HG03025 (cell line): ENCODE data around the gene PDHB.

ENCODE experiments used
- ATAC-seq: cut with Tn5 transposase; IDR thresholded peaks from one replicate; pipeline ENCODE4 v1.9.1; 2021; ENCODE audit warnings: mild to moderate bottlenecking, moderate library complexity; ENCODE audit not compliant: unreplicated experiment, low FRiP score

PDHB gene

DNA sequence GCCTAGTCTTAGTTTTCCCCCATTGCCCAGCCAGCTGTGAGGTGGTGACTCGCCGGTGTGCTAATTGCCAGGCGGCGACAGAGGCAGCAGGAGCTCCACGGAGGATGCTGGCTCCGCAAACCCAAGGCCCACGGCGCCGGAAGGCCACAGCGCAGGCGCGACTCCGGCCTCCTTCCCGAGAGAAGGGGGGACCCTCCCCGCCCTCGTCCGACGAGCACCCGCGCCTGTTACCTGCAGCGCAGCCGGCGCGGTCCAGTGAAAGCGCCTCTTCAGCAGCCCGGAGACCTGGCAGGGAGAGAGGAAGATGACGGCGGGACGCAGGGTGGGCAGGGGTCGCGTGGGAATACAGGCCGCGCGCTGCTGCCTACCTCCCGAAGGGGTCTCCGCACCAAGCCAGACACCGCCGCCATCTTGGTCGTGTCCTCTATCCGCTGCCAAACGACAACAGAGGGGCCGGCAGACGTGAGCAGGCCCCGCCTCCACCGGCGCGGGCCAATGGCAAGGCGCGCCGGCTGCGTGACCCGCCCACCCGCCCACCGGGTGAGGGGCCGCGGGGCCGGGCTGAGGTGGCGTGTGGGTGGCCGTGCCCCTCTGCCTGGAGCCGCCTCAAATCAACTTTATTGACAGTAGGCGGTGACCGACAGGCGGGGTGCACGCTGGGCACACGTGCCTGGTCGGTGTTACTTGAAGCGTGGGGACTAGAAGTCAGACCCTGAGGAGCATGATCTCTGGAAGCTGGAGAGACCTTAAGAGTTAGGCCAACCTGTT, at the start of gene PDHB:
Gene PDHB (minus strand): TSS at position 433 of the 768 bp plus-strand sequence. CDS start 23 bp downstream, at position 410.
- ATAC-seq: peak; percentile 92

DNA sequence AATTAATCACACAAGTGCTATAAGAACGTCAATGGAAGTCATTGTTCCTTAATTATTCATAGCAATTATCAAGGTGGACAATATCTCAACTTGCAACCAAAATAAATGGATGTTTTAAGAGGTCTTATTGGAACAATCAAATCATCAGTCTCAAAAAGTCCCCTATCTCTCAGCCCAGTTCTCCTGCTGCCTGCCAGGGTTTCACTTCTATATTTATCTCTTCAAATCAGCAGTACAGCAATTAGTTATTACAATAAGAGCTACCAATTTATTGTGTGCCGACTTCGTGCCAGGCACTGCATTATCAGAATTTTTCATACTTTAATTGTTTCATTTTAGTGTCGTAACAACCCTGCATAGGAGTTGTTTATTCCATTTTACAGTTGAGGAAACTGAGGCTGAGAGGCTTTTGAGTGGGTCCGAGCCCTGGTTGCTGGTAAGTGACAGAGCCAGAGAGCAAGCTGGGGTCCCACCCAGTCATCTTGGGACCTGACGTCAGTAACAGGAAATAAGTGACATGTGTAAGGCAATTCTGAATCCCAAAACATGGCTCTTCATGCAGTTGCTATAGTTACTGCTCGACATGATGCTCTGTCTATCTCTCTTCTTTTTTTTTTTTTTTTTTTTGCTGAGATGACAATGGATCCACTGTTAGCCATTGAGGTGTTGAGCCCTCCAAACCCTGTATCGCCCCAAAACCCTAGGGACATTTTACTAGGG, 49.4 kb upstream of the PDHB start:
- no peak for ATAC-seq

DNA sequence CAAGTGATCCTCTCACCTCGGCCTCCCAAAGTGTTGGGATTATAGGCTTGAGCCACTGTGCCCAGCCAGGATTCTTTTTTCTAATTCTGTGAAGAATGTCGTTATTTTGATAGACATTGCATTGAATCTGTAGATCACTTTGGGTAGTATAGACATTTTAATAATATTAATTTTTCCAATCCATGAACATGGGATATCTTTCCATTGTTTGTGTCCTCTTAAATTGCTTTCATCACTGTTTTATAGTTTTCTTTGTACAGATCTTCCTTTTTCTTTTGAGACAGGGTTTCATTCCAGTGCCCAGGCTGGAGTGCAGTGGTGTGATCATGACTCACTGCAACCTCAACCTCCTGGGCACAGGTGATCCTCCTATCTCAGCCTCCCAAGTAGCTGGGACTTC, 46.7 kb upstream of the PDHB start:
- no peak for ATAC-seq

DNA sequence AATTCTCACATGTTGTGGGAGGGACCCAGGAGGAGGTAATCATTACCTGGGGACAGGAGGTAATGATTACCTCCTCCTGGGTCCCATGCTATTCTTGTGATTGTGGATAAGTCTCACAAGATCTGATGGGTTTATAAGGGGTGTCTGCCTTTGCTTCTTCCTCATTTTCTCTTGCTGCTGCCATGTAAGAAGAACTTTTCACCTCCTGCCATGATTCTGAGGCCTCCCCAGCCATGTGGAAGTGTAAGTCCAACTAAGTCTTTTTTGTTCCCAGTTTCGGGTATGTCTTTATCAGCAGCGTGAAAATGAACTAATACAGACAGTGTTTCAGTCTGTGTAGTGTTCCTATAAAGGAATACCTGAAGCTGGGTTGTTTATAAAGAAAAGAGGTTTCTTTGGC, 45.1 kb upstream of the PDHB start:
- ATAC-seq: no peak

DNA sequence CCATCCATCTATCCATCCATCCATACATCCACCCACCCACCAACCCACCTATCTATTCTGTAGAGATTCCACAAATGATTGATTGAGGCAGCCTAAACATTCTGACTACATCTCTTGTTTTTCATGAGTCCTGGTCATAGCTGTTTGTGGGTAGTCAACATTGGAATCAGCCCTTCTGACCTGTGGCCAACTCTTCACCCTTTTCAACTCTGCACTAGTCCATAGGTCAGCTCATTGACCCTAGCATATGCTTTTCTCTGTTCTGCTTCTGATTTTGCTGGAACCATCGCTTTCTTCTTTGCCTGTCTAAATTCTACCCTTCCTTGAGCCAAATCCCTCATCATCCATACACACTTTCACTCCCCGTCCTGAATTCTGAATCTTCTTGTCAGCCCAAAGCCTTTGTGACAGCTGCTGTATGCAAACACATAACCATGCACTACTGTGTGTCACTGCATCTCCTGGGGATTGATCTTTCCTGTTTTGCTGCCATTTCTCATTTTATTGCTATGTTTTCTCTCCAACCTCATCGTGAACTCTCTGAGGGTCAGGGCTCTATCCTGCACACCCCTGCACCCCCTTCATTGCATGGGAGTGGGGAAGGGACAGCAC, 41.4 kb upstream of the PDHB start:
- no peak for ATAC-seq

DNA sequence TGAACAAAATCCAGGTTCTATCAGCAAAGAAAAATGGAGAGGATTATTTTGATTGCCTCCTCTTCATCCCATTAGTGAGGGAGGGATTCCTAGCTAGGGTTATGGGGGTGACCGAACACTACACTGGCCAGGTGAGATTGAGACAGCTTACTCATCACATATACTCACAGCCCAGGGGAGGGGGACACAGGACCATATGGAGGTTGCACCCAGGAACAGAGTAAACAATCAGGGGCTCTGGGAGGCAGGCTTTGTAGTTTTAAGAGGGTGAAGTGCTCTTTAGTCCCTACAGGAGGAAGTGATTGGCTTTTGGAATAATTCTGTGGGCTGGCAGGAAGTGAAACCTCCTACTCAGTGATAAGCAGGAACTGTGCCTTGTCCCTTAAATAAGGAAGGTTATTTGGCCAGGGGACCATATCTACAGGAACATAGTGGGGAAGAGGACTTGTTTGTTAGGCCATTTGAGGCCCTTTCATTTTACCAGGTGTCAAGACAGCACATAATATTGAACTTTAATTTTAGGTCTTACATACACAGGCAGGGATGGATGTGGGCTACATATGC, 40.8 kb upstream of the PDHB start:
- no peak for ATAC-seq

DNA sequence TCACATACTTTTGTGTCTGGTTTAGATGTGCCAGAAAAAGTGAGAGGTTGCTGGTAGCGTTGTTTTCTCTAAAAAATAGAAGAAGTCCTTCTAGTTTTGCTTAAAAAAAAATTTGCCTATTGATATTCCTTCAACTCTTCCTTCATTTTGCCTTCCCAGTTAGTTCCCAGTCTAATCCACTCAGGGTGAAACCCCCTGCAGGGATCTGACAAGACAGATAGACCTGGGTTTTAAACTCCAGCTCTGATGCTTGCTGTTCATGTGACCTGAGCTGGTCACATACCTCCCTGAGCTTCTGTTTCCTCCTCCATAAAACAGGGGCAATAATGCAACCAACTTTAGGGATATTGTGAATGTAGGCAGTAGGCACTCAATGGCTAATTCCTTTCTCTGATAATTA, 39.6 kb upstream of the PDHB start:
- ATAC-seq: no peak

DNA sequence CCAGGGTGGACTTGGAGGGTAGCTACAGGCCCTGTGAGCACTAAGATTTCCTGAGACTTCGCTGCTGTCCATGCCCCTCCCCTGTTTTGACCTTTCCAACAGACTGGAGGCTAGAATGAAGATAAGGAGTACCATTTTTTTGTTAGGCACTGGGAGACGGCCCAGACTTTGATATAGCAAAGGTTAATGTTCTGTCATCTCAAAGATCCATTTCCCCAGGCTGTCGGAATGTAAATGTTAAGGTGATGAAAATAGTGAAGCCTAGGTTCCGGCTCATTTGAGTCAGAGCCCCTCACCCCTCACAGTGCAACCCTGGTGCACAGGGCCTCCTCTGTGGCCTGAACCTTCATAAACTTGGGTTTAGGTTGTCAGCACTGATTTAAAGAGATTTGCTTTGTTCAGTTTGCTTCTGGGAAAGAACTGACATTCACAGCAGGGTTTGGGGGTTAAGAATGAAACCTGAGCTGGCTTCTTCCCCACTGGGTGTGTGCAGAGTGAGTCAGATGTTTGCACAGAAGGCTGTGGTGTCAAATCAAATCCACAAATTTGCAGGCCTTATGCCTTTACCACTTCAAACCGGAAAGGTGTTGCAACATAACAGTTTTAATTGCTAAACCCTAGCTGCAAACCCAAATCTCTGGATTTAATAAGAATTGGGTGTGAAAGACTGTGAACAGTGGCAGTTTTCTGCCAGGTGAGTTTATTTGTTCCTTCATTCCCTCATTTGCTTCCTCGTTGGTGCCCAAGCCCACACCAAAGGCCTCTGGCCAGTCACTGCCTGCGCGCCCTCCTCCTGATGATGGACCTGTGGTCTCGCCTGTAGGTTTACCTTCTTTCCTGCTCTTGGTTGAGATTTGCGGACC, 37.6 kb upstream of the PDHB start:
- no peak for ATAC-seq

DNA sequence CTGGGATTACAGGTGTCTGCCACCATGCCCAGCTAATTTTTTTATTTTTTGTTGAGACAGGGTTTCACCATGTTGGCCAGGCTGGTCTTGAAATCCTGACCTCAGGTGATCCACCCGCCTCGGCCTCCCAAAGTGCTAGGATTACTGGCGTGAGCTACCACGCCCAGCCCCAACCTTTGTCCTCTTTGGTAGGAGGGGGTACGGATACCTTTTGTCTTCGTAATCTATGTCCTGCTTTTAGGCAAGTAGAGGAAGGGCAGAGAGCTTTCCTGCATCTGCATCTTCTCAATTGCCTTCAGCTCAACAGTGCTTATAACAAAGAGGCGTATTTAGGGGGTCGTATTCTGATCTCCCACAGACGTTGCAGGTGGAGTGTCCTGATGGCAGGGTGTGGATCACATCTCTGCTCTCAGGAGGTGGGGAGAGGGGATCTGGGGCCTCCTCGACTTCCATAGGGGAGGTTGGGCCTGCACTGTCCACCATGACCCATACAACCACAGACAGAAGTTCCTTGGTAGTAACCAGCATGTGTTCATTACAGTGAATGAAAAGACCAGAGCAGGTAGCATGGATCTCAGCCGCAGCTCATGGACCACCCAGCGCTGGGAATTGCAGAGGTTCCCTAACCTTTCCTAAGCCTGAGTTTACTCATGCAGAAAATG, 36.9 kb upstream of the PDHB start:
- ATAC-seq: no peak

DNA sequence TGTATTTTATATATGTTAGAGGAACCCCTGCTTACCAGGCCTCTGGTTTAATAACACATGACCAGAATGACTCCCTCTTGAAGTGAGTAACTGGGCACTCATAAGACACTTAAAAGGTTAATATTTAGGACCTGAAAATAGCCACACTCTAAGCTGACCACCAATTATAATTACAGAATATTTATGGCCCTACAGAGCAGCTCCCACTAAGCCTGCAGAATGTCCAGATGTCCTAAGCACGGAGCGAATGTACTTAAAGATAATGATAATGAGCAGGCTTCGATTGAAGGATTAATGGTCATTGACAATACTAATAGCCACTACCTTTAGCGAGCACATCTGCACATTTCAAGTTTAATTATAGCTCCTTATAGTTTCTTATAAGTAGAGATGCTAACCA, 35.5 kb upstream of the PDHB start:
- no peak for ATAC-seq

DNA sequence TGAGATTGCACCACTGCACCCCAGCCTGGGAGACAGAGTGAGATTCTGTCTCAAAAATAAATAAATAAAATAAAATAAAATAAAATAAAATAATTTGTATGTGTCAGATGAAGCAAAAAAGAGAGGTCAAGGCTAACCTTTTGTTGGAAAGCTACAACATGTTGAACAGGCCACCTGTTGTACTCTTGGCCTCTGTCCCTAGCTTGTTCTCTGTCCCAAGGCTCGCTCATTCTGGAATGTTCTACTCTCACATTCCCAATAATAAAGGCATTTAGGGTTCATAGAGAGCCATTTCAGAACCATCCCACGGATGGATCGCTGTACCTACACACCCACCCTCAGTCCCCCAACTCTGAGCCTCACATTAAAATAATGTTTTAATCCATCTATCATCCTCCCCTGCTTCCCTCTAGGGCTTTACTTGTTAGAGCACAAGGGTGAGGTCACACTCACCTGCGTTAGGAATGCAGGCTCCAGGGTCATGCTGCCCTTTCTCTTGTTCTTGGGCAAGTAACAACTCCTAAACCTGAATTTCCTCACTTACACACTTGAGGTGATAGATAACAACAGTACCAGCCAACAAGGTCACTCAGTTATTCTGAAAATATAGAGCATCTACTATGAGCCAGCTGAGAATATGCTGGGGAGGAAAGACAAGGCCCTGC, 33.4 kb upstream of the PDHB start:
- ATAC-seq: no peak

DNA sequence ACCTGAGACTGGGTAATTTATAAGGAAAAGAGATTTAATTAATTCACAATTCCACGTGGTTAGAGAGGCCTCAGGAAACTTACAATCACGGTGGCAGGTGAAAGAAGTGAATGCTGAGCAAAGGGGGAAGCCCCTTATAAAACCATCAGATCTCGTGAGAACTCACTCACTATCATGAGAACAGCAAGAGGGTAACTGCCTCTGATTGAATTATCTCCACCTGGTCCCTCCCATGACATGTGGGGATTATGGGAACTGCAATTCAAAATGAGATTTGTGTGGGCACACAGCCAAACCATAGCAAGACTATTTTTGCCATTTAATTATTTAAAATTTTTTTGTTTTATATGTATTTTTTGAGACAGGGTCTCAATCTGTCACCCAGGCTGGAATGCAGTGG, 31.2 kb upstream of the PDHB start:
- ATAC-seq: no peak

DNA sequence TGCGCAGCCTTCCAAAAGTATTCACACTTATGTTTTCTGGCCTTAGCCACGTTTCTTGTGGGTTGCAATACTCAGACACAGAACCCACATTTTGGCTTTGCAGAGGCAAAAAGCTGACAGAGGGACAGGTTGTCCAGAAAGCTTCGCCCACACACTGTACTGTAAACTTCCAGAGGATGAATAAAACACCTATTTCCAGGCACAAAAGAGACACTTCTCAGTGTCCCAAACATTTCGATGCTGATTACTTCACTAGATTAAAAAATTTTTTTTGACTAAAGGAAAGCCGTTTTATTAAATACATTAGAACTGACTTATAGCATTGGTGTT, 30.3 kb upstream of the PDHB start:
- ATAC-seq: no peak

DNA sequence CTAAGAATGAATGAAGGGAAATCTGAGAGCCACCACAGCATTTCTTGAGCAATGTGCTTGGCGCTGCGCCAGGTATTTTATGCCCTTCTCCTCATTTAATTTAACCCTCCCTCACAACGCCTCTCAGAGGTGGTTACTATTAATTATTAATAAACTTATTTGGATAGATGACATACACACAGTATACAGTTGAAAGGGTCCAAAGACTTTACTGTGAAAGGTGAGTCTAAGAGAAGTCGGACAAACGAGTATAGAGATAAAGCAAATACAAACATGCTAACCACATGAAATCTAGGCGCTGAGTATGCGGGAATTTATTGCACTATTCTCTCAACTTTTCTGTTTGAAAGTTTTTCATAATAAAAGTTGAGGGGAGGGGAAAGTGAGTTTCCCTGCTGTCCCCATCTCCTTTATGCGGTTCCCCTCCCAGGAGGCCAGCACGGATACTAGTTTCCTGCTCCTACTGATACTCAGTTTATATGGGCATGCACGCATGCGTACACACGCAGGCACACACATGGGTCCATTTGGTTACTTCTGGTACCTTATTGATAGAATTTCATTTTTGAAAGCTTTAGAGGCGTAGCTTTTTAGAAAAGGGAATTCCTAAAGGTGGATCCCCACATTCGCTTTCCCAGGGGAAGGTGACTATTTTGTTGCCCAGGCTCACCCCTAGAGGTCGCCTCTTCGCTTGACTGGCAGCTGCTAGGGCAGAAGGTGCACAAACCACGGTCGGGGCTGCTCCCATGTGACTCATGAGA, 29.7 kb upstream of the PDHB start:
- peak; percentile 61 for ATAC-seq

DNA sequence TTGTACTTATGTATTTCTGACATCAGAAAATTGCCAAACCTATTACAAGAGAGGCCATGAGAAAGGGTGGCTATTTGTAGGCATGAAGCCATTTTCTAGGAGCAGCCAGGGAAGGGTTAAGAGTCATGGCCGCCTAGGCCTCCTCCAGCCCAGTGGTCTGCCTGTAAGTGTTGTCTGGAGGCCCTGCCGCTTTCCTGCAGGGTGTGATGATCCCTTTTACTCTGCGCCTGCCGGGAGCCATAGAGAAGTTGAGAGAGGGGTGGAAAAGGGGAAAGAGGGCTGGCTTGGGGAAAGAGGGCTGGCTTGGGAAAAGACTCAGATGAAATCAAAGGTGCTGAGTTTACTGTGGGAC, 29.2 kb upstream of the PDHB start:
- no peak for ATAC-seq

DNA sequence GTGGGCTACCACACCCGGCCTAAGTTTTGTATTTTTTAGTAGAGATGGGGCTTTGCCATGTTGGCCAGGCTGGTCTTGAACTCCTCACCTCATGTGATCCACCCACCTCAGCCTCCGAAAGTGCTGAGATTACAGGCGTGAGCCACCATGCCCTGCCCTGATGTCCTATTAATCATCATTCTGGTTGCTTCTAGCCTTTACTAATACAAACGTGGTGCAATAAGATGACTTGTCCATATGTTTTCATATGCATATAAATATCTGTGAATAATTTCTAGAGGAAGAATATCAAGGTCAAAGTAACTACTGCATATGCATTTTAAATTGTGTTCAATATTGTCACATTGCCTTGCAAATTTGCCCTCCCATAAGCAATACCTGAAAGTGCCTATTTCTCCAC, 25.5 kb upstream of the PDHB start:
- ATAC-seq: no peak

DNA sequence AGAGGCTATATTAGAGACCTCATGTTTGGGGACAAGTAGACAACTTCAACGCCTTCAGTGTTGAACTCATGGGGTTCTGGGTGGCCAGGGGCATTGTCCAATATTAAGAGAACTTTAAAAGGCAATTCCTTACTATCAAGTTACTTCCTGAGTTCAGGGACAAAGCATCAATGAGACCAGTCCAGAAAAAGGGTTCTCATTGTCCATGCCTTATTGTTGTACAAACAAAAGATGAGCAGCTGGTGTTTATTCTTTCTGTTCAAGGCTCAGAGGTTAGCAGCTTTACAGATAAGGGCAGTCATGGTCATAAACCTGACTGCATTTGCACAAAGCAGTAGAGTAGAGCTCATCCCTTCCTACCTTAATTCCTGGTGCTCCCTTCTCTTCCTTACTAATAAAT, 18.5 kb upstream of the PDHB start:
- no peak for ATAC-seq

DNA sequence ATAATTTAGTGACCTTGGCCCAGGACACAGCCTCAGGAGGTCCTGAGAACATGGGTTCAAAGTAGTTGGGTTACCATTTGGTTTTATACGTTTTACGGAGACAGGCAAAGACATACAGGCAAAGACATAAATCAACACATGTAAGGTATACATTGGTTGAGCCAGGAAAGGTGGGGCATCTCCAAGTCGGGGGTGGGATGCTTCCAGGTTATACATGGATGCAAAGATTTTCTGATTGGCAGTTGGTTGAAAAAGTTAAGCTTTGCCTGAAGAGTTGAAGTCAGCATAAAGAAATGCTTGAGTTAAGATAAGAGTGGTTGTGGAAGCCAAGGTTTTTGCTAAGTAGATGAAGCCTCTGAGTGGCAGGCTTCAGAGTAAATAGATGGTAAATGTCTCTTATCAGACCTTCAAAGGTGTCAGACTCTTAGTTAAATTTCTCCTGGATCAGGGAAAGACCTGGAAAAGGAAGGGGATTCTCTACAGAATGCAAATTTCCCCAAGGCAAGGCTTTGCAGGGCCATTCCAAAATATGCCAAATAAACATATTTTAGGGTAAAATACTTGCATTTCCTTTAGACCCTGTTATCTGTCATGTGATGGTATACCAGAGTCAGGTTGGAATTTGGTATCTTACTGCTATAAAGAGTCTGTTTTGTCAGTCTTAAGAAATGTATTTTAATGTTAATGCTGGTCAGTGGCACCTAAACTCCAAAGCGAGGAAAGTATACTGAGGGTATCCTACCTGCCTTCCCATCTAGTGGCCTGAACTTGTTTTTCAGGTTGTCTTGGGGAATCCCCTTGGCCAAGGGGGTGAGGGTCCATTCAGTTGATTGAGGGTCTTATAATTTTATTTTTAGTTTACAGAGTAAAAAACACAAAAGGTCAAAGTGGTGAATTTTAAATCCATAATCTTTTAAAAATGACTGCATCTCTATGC, 8.2 kb upstream of the PDHB start:
- ATAC-seq: no peak
